Astrocyte of the spinal cord (primary cell): ENCODE data around the gene LRRK1.

Experiments used
- DNase-seq: peaks from one replicate; pipeline ENCODE4 v3.0.0; 2011; ENCODE audit warnings: low read depth, low spot score
- H3K4me3 ChIP-seq: 2 replicates; pipeline ENCODE4 v1.5.1; 2011; ENCODE audit warnings: low read depth, mild to moderate bottlenecking, low read length, moderate library complexity
- in situ Hi-C: cut with HindIII; loops from 2 replicates; pipeline ENCODE4 v1.10.0; 2017; ENCODE audit warnings: low sequenced_read_pairs
- TF ChIP-seq, protein P1 (sequence below): IDR thresholded peaks from 2 replicates; pipeline ENCODE4 v1.5.1; 2012; ENCODE audit warnings: low read depth, mild to moderate bottlenecking, low read length, inconsistent platforms

The LRRK1 gene

GRCh38 chr15:101110681-101111569 lies 191.8 kb downstream of the LRRK1 start:
- in situ Hi-C loops, result no loop called here
- TF ChIP-seq, protein P1, sequence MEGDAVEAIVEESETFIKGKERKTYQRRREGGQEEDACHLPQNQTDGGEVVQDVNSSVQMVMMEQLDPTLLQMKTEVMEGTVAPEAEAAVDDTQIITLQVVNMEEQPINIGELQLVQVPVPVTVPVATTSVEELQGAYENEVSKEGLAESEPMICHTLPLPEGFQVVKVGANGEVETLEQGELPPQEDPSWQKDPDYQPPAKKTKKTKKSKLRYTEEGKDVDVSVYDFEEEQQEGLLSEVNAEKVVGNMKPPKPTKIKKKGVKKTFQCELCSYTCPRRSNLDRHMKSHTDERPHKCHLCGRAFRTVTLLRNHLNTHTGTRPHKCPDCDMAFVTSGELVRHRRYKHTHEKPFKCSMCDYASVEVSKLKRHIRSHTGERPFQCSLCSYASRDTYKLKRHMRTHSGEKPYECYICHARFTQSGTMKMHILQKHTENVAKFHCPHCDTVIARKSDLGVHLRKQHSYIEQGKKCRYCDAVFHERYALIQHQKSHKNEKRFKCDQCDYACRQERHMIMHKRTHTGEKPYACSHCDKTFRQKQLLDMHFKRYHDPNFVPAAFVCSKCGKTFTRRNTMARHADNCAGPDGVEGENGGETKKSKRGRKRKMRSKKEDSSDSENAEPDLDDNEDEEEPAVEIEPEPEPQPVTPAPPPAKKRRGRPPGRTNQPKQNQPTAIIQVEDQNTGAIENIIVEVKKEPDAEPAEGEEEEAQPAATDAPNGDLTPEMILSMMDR, result no peak
- H3K4me3 ChIP-seq, result no peak overlapping the region
- DNase-seq, result no peak

DNA sequence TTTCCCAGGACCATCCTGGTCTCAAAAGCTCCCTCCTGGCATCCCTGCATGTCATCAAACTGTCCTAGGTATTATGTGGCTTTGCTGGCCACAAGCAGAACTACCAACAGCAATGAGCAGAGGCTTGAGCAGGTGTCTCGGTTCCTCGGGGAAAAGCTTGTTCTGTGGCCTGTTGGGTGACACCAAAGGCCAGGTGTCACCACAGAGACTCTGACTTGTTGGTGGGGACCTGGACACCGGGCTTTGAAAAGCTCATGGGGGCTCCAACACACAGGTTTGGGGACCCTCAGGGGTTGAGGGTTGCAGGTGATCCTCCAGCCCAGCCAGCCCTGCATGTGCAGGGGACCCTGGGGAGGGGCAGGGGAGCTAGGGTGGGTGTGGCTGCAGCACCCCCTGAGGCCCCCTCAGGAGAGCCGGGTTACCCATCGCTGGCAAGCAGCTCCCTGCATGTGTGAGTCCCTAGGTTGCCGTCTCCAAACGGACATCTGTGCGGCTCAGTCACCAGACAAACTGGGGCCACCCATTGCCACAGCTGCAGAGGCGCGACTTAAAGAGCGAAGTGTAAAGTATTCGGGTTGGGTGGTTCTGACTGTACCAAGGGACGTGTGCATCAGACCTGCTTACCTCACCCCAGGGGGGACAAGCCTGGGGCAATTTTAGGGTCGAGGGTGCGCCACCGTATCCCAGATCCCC lies 192.6 kb downstream of the LRRK1 start:
- in situ Hi-C loops, result no loop called here
- H3K4me3 ChIP-seq, result no peak overlapping the region
- no peak for DNase-seq
- TF ChIP-seq, protein P1, result no peak

DNA sequence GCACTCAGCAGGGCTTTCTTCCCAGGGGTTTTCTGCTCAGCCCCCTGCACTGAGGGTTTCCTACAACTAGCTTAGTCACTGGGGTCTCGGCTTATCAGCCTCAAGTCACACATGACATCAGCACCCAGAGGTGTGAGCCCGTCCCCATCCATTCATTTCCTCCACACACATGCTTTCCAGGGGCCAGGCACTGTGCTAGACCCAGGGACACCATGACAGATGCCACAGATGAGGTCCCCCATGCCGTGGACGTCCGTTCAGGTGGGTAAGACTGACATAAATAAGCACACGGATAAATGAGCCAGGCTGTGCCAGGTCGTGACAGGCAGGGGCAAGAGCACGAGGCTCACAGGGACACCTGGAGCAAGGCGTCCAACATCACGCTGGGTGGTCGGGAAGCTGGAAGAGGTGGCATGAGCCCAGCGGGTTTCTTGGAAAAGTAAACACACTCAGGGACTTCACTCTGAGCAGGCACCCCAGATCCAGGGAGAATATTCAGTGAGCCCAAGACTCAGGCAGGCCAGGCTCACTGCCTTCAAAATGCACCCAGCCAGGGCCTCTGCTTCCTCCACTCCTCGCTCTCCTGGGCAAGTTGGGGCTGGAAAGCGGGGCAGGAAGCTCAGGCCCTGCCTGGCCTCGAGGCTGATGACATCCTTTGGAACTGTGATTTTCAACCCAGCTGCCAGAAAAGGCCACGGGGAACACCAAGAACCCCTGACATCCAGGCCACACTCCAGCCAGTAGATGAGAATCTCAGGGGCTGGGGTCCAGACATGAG lies 193.4 kb downstream of the LRRK1 start:
- TF ChIP-seq, protein P1, result no peak
- H3K4me3 ChIP-seq, result no peak overlapping the region
- DNase-seq, result no peak
- in situ Hi-C loops, result no loop called here

GRCh38 chr15:101113114-101114005 lies 194.2 kb downstream of the LRRK1 start:
- TF ChIP-seq, protein P1, result no peak
- in situ Hi-C loops, result no loop called here
- no peak overlapping the region for H3K4me3 ChIP-seq
- DNase-seq, result no peak

DNA sequence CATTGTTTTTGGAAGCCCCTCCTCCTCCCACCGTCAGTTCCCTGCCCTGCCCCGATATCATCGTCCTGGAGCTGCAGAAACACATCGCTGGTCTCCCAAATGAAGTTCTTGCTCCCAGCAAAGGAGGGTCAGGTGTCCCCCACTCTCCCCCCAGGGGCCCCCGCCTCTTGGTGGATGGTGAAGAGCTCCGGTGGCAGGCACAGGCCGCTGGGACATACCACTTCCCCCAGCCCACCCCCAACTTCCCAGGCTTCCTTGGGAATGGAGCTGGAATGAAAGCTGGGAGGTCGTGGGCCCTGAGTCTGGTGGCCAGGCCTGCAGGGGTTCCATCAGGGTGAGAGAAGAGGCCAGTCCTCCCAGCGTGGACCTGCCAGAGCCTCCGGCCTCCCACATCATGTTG lies 195.0 kb downstream of the LRRK1 start:
- in situ Hi-C loops, result no loop called here
- H3K4me3 ChIP-seq, result no peak overlapping the region
- no peak for DNase-seq
- TF ChIP-seq, protein P1, result no peak
